ENCODE results near the gene ITGB1. TPM values are rescaled to one million over a fixed set of nuclear protein-coding genes. Genes with fewer than 3 reads are reported as not detected.

The ITGB1 gene
- total and polyA plus RNA-seq, 2 of the 8 experiments (the other 6 are each of a cell fraction or from before 2014, with no cell fraction given) = 82.7 to 321 TPM

DNA sequence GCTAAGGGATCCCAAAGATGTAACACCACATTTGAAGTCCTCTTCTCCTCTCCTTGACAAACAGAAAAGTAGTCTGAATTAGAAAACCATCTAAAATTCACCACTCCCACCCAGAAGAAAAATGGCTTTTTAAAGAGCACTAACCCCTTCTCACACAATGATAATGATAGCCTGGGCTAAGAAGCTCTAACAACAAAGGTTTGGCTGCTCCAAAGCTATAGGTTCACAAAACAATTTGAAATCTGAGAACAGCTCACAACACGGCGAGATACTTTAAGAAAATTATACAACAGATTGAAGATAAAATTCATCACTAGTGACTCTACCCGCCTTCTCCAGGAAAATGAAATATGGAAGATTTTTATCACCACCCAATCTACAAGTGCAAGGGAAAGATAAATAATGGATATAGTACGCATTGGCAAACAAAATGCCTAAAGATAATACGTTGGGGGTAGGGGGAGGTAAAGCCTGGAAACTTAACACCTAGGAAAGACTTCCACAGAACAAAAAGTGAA is 7.4 kb downstream of the ITGB1 start:
- peaks cover 0 to 11% of the 10 kb centered on the region in 2 experiments for H4K20me1 ChIP-seq (replicated peaks in 1 of 2; ENCODE audit: control insufficient read depth in 1 of 2, insufficient read depth in 2 of 2, low read length in 2 of 2)
- DNase-seq (ENCODE audit: low read depth in 1 of 2, low spot score in 2 of 2) (no peak), FAIRE-seq (peak; percentile 63)
- H2AK5ac ChIP-seq (ENCODE audit: low read depth, low read length) = no peak overlapping the region
- WGBS, 2 experiments (ENCODE audit: extremely low coverage in 1 of 2, insufficient coverage in 1 of 2, insufficient read length in 1 of 2, insufficient replicate concordance in 2 of 2, low coverage in 1 of 2, low lambda C conversion rate in 2 of 2, missing lambda C conversion rate in 1 of 2) = 3% methylated on average over 5 of the region's 5 CpGs; no CpG with 5 or more reads in 1 of the 2 experiments
- CTCF ChIA-PET (ENCODE audit: partially characterized antibody) = interaction anchor here (1.0 to 2.1 kb wide), 2 partner anchors 17 to 58 kb away, joined by 3 to 8 read pairs; no protein-coding TSS in a partner anchor
- no peak overlapping the region for H2BK15ac ChIP-seq (ENCODE audit: low read length)
- peaks cover 22 to 100% of the 10 kb centered on the region in 2 experiments for H3K79me2 ChIP-seq (ENCODE audit: control insufficient read depth in 1 of 2, insufficient read depth in 2 of 2, low read length in 2 of 2)
- peak overlapping the region; percentile 33 to 63 (median 42) for H3K4me3 ChIP-seq (ENCODE audit: extremely low read depth in 1 of 4, insufficient read depth in 2 of 4, low read depth in 3 of 4, low read length in 4 of 4)
- no peak overlapping the region for H3K23ac ChIP-seq (ENCODE audit: insufficient read length)
- H3K9me3 ChIP-seq (ENCODE audit: insufficient read depth in 2 of 2, low read depth in 1 of 2, low read length in 1 of 2) = no peaks in the 10 kb centered on the region
- no peaks in the 10 kb centered on the region for H3K79me1 ChIP-seq (ENCODE audit: low read depth, low read length)
- peak overlapping the region; percentile 93 for H4K5ac ChIP-seq (ENCODE audit: insufficient read length, low read depth, low read length)
- peak overlapping the region; percentile 68 to 80 for H3K4me2 ChIP-seq (ENCODE audit: insufficient read depth in 1 of 2, low read depth in 2 of 2, low read length in 2 of 2)
- no peak overlapping the region for H2BK12ac ChIP-seq (ENCODE audit: low read depth, low read length)
- TF ChIP-seq, protein P1, sequence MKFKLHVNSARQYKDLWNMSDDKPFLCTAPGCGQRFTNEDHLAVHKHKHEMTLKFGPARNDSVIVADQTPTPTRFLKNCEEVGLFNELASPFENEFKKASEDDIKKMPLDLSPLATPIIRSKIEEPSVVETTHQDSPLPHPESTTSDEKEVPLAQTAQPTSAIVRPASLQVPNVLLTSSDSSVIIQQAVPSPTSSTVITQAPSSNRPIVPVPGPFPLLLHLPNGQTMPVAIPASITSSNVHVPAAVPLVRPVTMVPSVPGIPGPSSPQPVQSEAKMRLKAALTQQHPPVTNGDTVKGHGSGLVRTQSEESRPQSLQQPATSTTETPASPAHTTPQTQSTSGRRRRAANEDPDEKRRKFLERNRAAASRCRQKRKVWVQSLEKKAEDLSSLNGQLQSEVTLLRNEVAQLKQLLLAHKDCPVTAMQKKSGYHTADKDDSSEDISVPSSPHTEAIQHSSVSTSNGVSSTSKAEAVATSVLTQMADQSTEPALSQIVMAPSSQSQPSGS (IDR thresholded peaks at IDR 0.05; ENCODE audit: low read length) = no peak
- TF ChIP-seq RAD21 (IDR thresholded peaks at IDR 0.05 in 1 of 2, conservative IDR thresholded peaks at IDR 0.05 in 1 of 2; ENCODE audit: low read depth in 2 of 2, low read length in 2 of 2) = no peak
- no peak for TF ChIP-seq TAF7 (optimal IDR thresholded peaks at IDR 0.05; ENCODE audit: borderline replicate concordance, low read depth, low read length)
- TF ChIP-seq KDM5A (IDR thresholded peaks at IDR 0.05; ENCODE audit: low read length) = no peak
- H3K4ac ChIP-seq (replicated peaks; ENCODE audit: insufficient read length, low read depth, low read length) = no peak overlapping the region
- peak overlapping the region; percentile 53; the same call in 1 of the 2 replicates for H3K18ac ChIP-seq (ENCODE audit: extremely low read depth, low read length)
- H3K56ac ChIP-seq (replicated peaks; ENCODE audit: insufficient read length, low read depth, low read length) = no peak overlapping the region
- H4K91ac ChIP-seq (replicated peaks; ENCODE audit: insufficient read length, low read length) = no peak overlapping the region
- POLR2A ChIA-PET (ENCODE audit: partially characterized antibody) = interaction anchor here (1.0 to 2.6 kb wide), 5 partner anchors 9 to 59 kb away, joined by 4 to 14 read pairs (median 4); no protein-coding TSS in a partner anchor
- no peaks in the 10 kb centered on the region for H3K27me3 ChIP-seq (replicated peaks in 1 of 4; ENCODE audit: control insufficient read depth in 3 of 4, extremely low read depth in 1 of 4, insufficient read depth in 3 of 4, low read length in 3 of 4)
- H3K9ac ChIP-seq (replicated peaks in 1 of 4; ENCODE audit: extremely low read depth in 1 of 4, low read depth in 3 of 4, low read length in 3 of 4) = no peak overlapping the region
- no peaks in the 10 kb centered on the region for H3K23me2 ChIP-seq (ENCODE audit: low read depth, low read length)
- peaks cover 0 to 4% (median 0%) of the 10 kb centered on the region in 4 experiments; a peak in 1 of 8 replicates for H3K36me3 ChIP-seq (ENCODE audit: control insufficient read depth in 2 of 4, insufficient read depth in 4 of 4, low read length in 3 of 4)
- peaks cover 0 to 33% (median 12%) of the 10 kb centered on the region in 4 experiments; a peak in 5 of 7 replicates for H3K4me1 ChIP-seq (replicated peaks in 1 of 4; ENCODE audit: control insufficient read depth in 3 of 4, insufficient read depth in 4 of 4, low read length in 3 of 4)
- H2AFZ ChIP-seq (ENCODE audit: low read length) = no peak overlapping the region
- no peak overlapping the region for H2BK120ac ChIP-seq (replicated peaks; ENCODE audit: low read depth, low read length)
- no peak overlapping the region for H2BK20ac ChIP-seq (ENCODE audit: low read length)
- H4K8ac ChIP-seq (ENCODE audit: extremely low read depth, insufficient read depth, low read length) = no peak overlapping the region
- peak overlapping the region; percentile 26; the same call in 1 of the 2 replicates for H3K27ac ChIP-seq (ENCODE audit: low read depth, low read length)
- H2BK5ac ChIP-seq (ENCODE audit: low read depth, low read length) = no peak overlapping the region
- H3K14ac ChIP-seq (ENCODE audit: insufficient read length) = no peak overlapping the region

Measured in H1 (cell line).